H1 (cell line): Measurements from ENCODE around the gene SFRP5. TPM values are rescaled to one million over a fixed set of nuclear protein-coding genes. Genes with fewer than 3 reads are reported as not detected.

Experiments used
- CTCF ChIA-PET: fragments of 300-600 bp; sonication (Branson Sonifier 250); formaldehyde crosslinking; loops from one replicate; lab custom pipeline; 2021; ENCODE audit not compliant: partially characterized antibody; lab: Charles Lee
- POLR2A ChIA-PET: fragments of 300-600 bp; sonication (Branson Sonifier 250); formaldehyde crosslinking; loops from one replicate; lab custom pipeline; 2021; ENCODE audit warnings: inconsistent platforms; ENCODE audit not compliant: partially characterized antibody; lab: Charles Lee
- DNase-seq, 2 experiments: peaks; one replicate each; pipeline versions ENCODE4 v3.0.0 to v3.0.0-alpha.2; 2010 to 2022; ENCODE audit warnings: low spot score in 2 of 2, low read depth in 1 of 2, mixed read lengths in 1 of 2
- FAIRE-seq: peaks from 2 replicates; lab custom pipeline; 2011; peaks lifted over from hg19 to GRCh38; lab: Jason Lieb, UNC
- H2AFZ ChIP-seq: 2 replicates; pipeline ENCODE4 v1.8.1; 2012; ENCODE audit warnings: low read length, inconsistent platforms
- H2AK5ac ChIP-seq: 2 replicates; pipeline ENCODE4 v1.6.1; 2013; ENCODE audit warnings: low read depth, low read length
- H2BK120ac ChIP-seq: replicated peaks from 2 replicates; pipeline ENCODE3; 2013; ENCODE audit warnings: low read depth, low read length, inconsistent platforms
- H2BK12ac ChIP-seq: 2 replicates; pipeline ENCODE4 v1.6.1; 2013; ENCODE audit warnings: low read depth, low read length
- H2BK15ac ChIP-seq: 2 replicates; pipeline ENCODE4 v1.6.1; 2013; ENCODE audit warnings: low read length
- H2BK20ac ChIP-seq: 2 replicates; pipeline ENCODE4 v1.6.1; 2013; ENCODE audit warnings: low read length
- H2BK5ac ChIP-seq: 2 replicates; pipeline ENCODE4 v1.6.1; 2013; ENCODE audit warnings: low read depth, low read length
- H3K14ac ChIP-seq: 2 replicates; pipeline ENCODE4 v1.6.1; 2013; ENCODE audit warnings: inconsistent platforms; ENCODE audit not compliant: insufficient read length
- H3K18ac ChIP-seq: 2 replicates; pipeline ENCODE4 v1.6.1; 2013; ENCODE audit warnings: low read length; ENCODE audit errors: extremely low read depth
- H3K23ac ChIP-seq: 2 replicates; pipeline ENCODE4 v1.6.1; 2013; ENCODE audit warnings: inconsistent platforms; ENCODE audit not compliant: insufficient read length
- H3K23me2 ChIP-seq: 2 replicates; pipeline ENCODE4 v1.6.1; 2013; ENCODE audit warnings: low read depth, low read length
- H3K27ac ChIP-seq: 2 replicates; pipeline ENCODE4 v1.6.1; 2011; ENCODE audit warnings: low read depth, low read length, inconsistent platforms
- H3K27me3 ChIP-seq, 4 experiments: replicated peaks in 1 of 4; 1 replicate in 1 of 4; 2 replicates in 3 of 4; pipeline versions ENCODE4 v1.6.1 to v1.8.1; 2011 to 2013; ENCODE audit warnings: low read length in 3 of 4, mild to moderate bottlenecking in 3 of 4, inconsistent platforms in 2 of 4, mixed read lengths in 2 of 4, moderate library complexity in 1 of 4; ENCODE audit not compliant: control insufficient read depth in 3 of 4, insufficient read depth in 3 of 4; ENCODE audit errors: extremely low read depth in 1 of 4
- H3K36me3 ChIP-seq, 4 experiments: 2 replicates each; pipeline versions ENCODE4 v1.6.1 to v1.8.1; 2011 to 2013; ENCODE audit warnings: mild to moderate bottlenecking in 4 of 4, low read length in 3 of 4, moderate library complexity in 2 of 4, control low read depth in 1 of 4, inconsistent platforms in 1 of 4; ENCODE audit not compliant: insufficient read depth in 4 of 4, control insufficient read depth in 2 of 4
- H3K4ac ChIP-seq: replicated peaks from 2 replicates; pipeline ENCODE3; 2013; ENCODE audit warnings: low read length, low read depth, mixed read lengths, inconsistent platforms; ENCODE audit not compliant: insufficient read length
- H3K4me1 ChIP-seq, 4 experiments: replicated peaks in 1 of 4; 1 replicate in 1 of 4; 2 replicates in 3 of 4; pipeline versions ENCODE4 v1.6.1 to v1.8.1; 2011 to 2013; ENCODE audit warnings: low read length in 3 of 4, inconsistent platforms in 2 of 4, mixed read lengths in 1 of 4; ENCODE audit not compliant: insufficient read depth in 4 of 4, control insufficient read depth in 3 of 4
- H3K4me2 ChIP-seq, 2 experiments: 2 replicates each; pipeline versions ENCODE4 v1.6.1 to v1.8.1; 2011 to 2013; ENCODE audit warnings: low read depth in 2 of 2, low read length in 2 of 2, control low read depth in 1 of 2, inconsistent platforms in 1 of 2, mild to moderate bottlenecking in 1 of 2; ENCODE audit not compliant: insufficient read depth in 1 of 2
- H3K4me3 ChIP-seq, 4 experiments: fragments of 200-600, 300-600 bp in 1 of 4; sonication (generic), shearing (Covaris generic), sonication (Bioruptor Twin) in 1 of 4; 2 replicates each; pipeline versions ENCODE4 v1.5.1 to v1.8.1; 2011 to 2016; ENCODE audit warnings: low read length in 4 of 4, low read depth in 3 of 4, control low read depth in 2 of 4, inconsistent platforms in 2 of 4, mild to moderate bottlenecking in 2 of 4, mixed read lengths in 1 of 4, moderate library complexity in 1 of 4; ENCODE audit not compliant: insufficient read depth in 2 of 4; ENCODE audit errors: extremely low read depth in 1 of 4
- H3K56ac ChIP-seq: replicated peaks from 2 replicates; pipeline ENCODE3; 2013; ENCODE audit warnings: low read depth, mild to moderate bottlenecking, mixed read lengths, low read length, inconsistent platforms; ENCODE audit not compliant: insufficient read length
- H3K79me1 ChIP-seq: 2 replicates; pipeline ENCODE4 v1.6.1; 2013; ENCODE audit warnings: low read depth, low read length, control low read depth
- H3K79me2 ChIP-seq, 2 experiments: 2 replicates each; pipeline versions ENCODE4 v1.6.1 to v1.8.1; 2012 to 2013; ENCODE audit warnings: low read length in 2 of 2, mild to moderate bottlenecking in 2 of 2, inconsistent platforms in 1 of 2; ENCODE audit not compliant: insufficient read depth in 2 of 2, control insufficient read depth in 1 of 2
- H3K9ac ChIP-seq, 4 experiments: replicated peaks in 1 of 4; 1 replicate in 1 of 4; 2 replicates in 3 of 4; pipeline versions ENCODE4 v1.6.1 to v1.8.1; 2011 to 2013; ENCODE audit warnings: low read depth in 3 of 4, low read length in 3 of 4, control low read depth in 2 of 4, mild to moderate bottlenecking in 2 of 4, moderate library complexity in 2 of 4, inconsistent platforms in 1 of 4; ENCODE audit errors: extremely low read depth in 1 of 4
- H3K9me3 ChIP-seq, 2 experiments: 2 replicates each; pipeline versions ENCODE4 v1.6.1 to v1.8.1; 2012 to 2013; ENCODE audit warnings: mild to moderate bottlenecking in 2 of 2, moderate library complexity in 2 of 2, control low read depth in 1 of 2, inconsistent platforms in 1 of 2, low read depth in 1 of 2, low read length in 1 of 2, mixed read lengths in 1 of 2; ENCODE audit not compliant: insufficient read depth in 2 of 2
- H4K20me1 ChIP-seq, 2 experiments: replicated peaks in 1 of 2; 2 replicates each; pipeline versions ENCODE3 to v1.8.1; 2011 to 2013; ENCODE audit warnings: inconsistent platforms in 2 of 2, low read length in 2 of 2, mild to moderate bottlenecking in 1 of 2; ENCODE audit not compliant: insufficient read depth in 2 of 2, control insufficient read depth in 1 of 2
- H4K5ac ChIP-seq: 2 replicates; pipeline ENCODE4 v1.6.1; 2013; ENCODE audit warnings: low read length, low read depth, mixed read lengths, inconsistent platforms; ENCODE audit not compliant: insufficient read length
- H4K8ac ChIP-seq: 2 replicates; pipeline ENCODE4 v1.8.0; 2013; ENCODE audit warnings: mild to moderate bottlenecking, moderate library complexity, low read length, inconsistent platforms; ENCODE audit not compliant: insufficient read depth; ENCODE audit errors: extremely low read depth
- H4K91ac ChIP-seq: replicated peaks from 2 replicates; pipeline ENCODE3; 2013; ENCODE audit warnings: low read length, mixed read lengths, inconsistent platforms; ENCODE audit not compliant: insufficient read length
- BACH1 ChIP-seq: IDR thresholded peaks from 2 replicates; pipeline ENCODE4 v1.6.1; 2012; ENCODE audit warnings: low read length, improper control_type of control experiment
- CBX8 ChIP-seq: fragments of 300-800, 300-1000 bp; sonication (generic); IDR thresholded peaks from 2 replicates; pipeline ENCODE4 v1.7.1; 2016; ENCODE audit warnings: low read depth, low read length, borderline replicate concordance
- CEBPB ChIP-seq: IDR thresholded peaks from 2 replicates; pipeline ENCODE4 v1.6.1; 2012; ENCODE audit warnings: low read depth, low read length
- EGR1 ChIP-seq: IDR thresholded peaks from 2 replicates; pipeline ENCODE4 v1.6.1; 2011; ENCODE audit warnings: low read depth, low read length, borderline replicate concordance
- EZH2 ChIP-seq: fragments of 200-600 bp; sonication (generic); IDR thresholded peaks from 2 replicates; pipeline ENCODE4 v1.7.1; 2012; ENCODE audit warnings: low read depth, mild to moderate bottlenecking, moderate library complexity, low read length, inconsistent platforms; ENCODE audit not compliant: severe bottlenecking
- KDM1A ChIP-seq: fragments of 200-600, 300-600 bp; sonication (generic); IDR thresholded peaks from 2 replicates; pipeline ENCODE4 v1.7.1; 2016; ENCODE audit warnings: mild to moderate bottlenecking, low read length, borderline replicate concordance
- MAX ChIP-seq: IDR thresholded peaks from 2 replicates; pipeline ENCODE4 v1.6.1; 2012; ENCODE audit warnings: inconsistent platforms
- POLR2A ChIP-seq, 2 experiments: IDR thresholded peaks; 1 replicate in 1 of 2; 2 replicates in 1 of 2; pipeline ENCODE4 v1.6.1; 2011; ENCODE audit warnings: low read depth in 2 of 2, low read length in 2 of 2, mild to moderate bottlenecking in 2 of 2; ENCODE audit errors: control extremely low read depth in 1 of 2
- POU5F1 ChIP-seq: IDR thresholded peaks from 2 replicates; pipeline ENCODE4 v1.6.1; 2011; ENCODE audit warnings: low read depth, mild to moderate bottlenecking, low read length, moderate library complexity
- RBBP5 ChIP-seq: IDR thresholded peaks from 2 replicates; pipeline ENCODE4 v1.7.1; 2012; ENCODE audit warnings: low read depth, mild to moderate bottlenecking, inconsistent platforms, low read length, moderate library complexity, borderline replicate concordance
- RXRA ChIP-seq: IDR thresholded peaks from 2 replicates; pipeline ENCODE4 v1.6.1; 2011; ENCODE audit warnings: low read depth, mild to moderate bottlenecking, low read length, moderate library complexity; ENCODE audit not compliant: insufficient read depth
- SIX5 ChIP-seq: IDR thresholded peaks from 2 replicates; pipeline ENCODE4 v1.6.1; 2011; ENCODE audit warnings: mild to moderate bottlenecking, low read depth, low read length
- SUZ12 ChIP-seq: fragments of 200-600 bp; sonication (generic); IDR thresholded peaks from 2 replicates; pipeline ENCODE4 v1.6.1; 2012; ENCODE audit warnings: mild to moderate bottlenecking, inconsistent platforms, low read length, moderate library complexity, mixed read lengths
- YY1 ChIP-seq: IDR thresholded peaks from 2 replicates; pipeline ENCODE4 v1.6.1; 2011; ENCODE audit warnings: low read depth, mild to moderate bottlenecking, low read length
- WGBS, 2 experiments: shearing (Covaris generic) in 1 of 2; methylation state at CpG; one replicate each; pipeline versions ENCODE4 v1.1.6 to v1.1.7; 2013 to 2015; ENCODE audit warnings: low lambda C conversion rate in 2 of 2, mixed read lengths in 2 of 2, inconsistent platforms in 1 of 2, low coverage in 1 of 2, missing lambda C conversion rate in 1 of 2; ENCODE audit not compliant: insufficient replicate concordance in 2 of 2, insufficient coverage in 1 of 2, insufficient read length in 1 of 2; ENCODE audit errors: extremely low coverage in 1 of 2, missing lambda C conversion rate in 1 of 2; 5-methylcytosine and 5-hydroxymethylcytosine counted together
- polyA plus RNA-seq, 7 experiments: library from polyadenylated mRNA; depleted of rRNA in 3 of 7; stranded (reverse) in 5 of 7; unstranded in 2 of 7; fragments of >200 nt in 5 of 7; fragments of 200-250 nt in 2 of 7; gene quantifications; 1 replicate in 5 of 7; 2 replicates in 1 of 7; 4 replicates in 1 of 7; pipeline versions ENCODE4 v1.2.1 to v1.2.3, GENCODE V29; 2011 to 2013; ENCODE audit warnings: missing spikeins in 2 of 7, mixed read lengths in 2 of 7
- total RNA-seq: library from RNA; stranded (reverse); fragmentation: NEBNext Ultra II Directional; extraction: Animal tissue kit (Norgen Biotek cat#: 25700); gene quantifications from 2 replicates; pipeline ENCODE4 v1.2.1, GENCODE V29; 2021

The SFRP5 gene
- total and polyA plus RNA-seq, 2 of the 8 experiments (the other 6 are each of a cell fraction or from before 2014, with no cell fraction given), result 3.9 to 5.9 TPM

DNA sequence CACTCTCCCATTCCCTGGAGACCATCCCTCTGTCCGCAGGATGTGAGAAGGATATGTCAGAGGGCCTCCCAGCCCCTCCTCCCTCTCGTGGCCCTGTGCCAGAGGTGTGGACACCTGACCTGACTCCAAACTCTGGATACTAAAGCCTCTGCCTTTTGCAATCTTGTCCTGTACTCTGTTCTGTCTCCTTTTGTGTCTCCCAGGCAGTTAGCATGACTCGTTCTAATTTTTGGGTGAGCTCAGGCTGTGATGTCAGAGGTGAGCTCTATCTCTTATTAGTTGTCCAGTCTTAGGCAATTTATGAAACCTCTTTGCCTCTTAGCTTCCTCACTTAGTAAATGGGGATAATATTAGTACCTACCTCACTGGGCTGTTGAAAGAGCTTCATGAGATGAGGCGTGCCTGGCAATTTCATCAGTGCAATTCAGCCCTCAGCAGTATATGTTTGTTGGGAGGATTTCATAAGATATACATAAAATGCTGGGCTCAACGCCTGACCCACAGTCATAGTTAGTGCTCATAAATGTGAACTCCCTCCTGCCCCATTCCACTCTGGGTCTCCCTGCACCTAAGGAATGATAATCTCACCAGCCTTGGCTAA, 47.4 kb downstream of the SFRP5 start:
- Histone ChIP-seq H3K18ac (no peak overlapping the region), H2BK120ac (no peak overlapping the region), H3K9me3 (no peaks in the 10 kb centered on the region), H3K23me2 (no peaks in the 10 kb centered on the region), H4K8ac (no peak overlapping the region), H3K9ac (no peak overlapping the region), H3K79me1 (no peaks in the 10 kb centered on the region), H3K36me3 (no peaks in the 10 kb centered on the region), H4K20me1 (no peaks in the 10 kb centered on the region), H2BK20ac (no peak overlapping the region), H4K91ac (no peak overlapping the region), H3K4me2 (no peak overlapping the region), H3K4me3 (no peak overlapping the region), H3K79me2 (no peaks in the 10 kb centered on the region), H3K23ac (no peak overlapping the region), H3K56ac (no peak overlapping the region), H3K27me3 (no peaks in the 10 kb centered on the region), H3K4me1 (peaks cover 0 to 2% (median under 1%) of the 10 kb centered on the region in 4 experiments; a peak in 2 of 7 replicates), H4K5ac (no peak overlapping the region), H2AFZ (no peak overlapping the region), H2BK5ac (no peak overlapping the region), H2AK5ac (0 out of 2 replicates have a peak overlapping the region, but pooled peaks have one; percentile 11), H3K4ac (no peak overlapping the region), H3K27ac (no peak overlapping the region), H3K14ac (no peak overlapping the region), H2BK12ac (no peak overlapping the region), H2BK15ac (no peak overlapping the region)
- FAIRE-seq, result no peak
- WGBS, 2 experiments, result 81% methylated on average over 5 of the region's 5 CpGs; no CpG with 5 or more reads in 1 of the 2 experiments
- ChIA-PET CTCF (interaction anchor here (0.6 to 15.1 kb wide), 9 partner anchors 8 to 263 kb away, joined by 3 to 773 read pairs (median 4); partner anchors contain the start of gene MARVELD1), POLR2A (interaction anchor here (1.0 to 15.1 kb wide), 7 partner anchors 11 to 84 kb away, joined by 3 to 234 read pairs (median 5); partner anchors contain the start of genes AVPI1, MARVELD1, PI4K2A and ZFYVE27)
- DNase-seq, result no peak
- TF ChIP-seq EZH2 (no peak), RBBP5 (no peak), CEBPB (no peak), MAX (no peak), BACH1 (no peak), SIX5 (no peak), SUZ12 (no peak), EGR1 (no peak), CBX8 (no peak), RXRA (no peak), YY1 (no peak), POU5F1 (no peak), POLR2A (IDR thresholded peaks at IDR 0.05; ENCODE audit: control extremely low read depth in 1 of 2, low read depth in 2 of 2, low read length in 2 of 2) (no peak), KDM1A (no peak)
